GM19324 (cell line): ENCODE measurements around the gene BBOX1.
"Not testable (repeated sequence)": the region's sequence is repeated elsewhere in the genome, so short reads cannot be mapped to it uniquely, and the experiment has no call there.

Experiments
- ATAC-seq: cut with Tn5 transposase; IDR thresholded peaks from one replicate; pipeline ENCODE4 v1.9.1; 2021; ENCODE audit warnings: mild to moderate bottlenecking, moderate library complexity; ENCODE audit not compliant: unreplicated experiment, low FRiP score

The BBOX1 gene

GRCh38 chr11:27119396-27119795, 78.8 kb downstream of the BBOX1 start:
- ATAC-seq: no peak

GRCh38 chr11:27120211-27120610, 79.6 kb downstream of the BBOX1 start:
- no peak for ATAC-seq

GRCh38 chr11:27122001-27122400, 81.4 kb downstream of the BBOX1 start:
- no peak for ATAC-seq

GRCh38 chr11:27124514-27125264, 84.1 kb downstream of the BBOX1 start:
- ATAC-seq: no peak

- ATAC-seq: no peak
Measured at GRCh38 chr11:27129686-27130085, 89.1 kb downstream of the BBOX1 start.

- ATAC-seq: no peak
Measured at GRCh38 chr11:27130806-27131205, 90.2 kb downstream of the BBOX1 start.

GRCh38 chr11:27135924-27136329, 95.3 kb downstream of the BBOX1 start:
- not testable (repeated sequence) for ATAC-seq

- no peak for ATAC-seq
Measured at GRCh38 chr11:27138716-27139115, 98.1 kb downstream of the BBOX1 start.

GRCh38 chr11:27139742-27140367, 99.2 kb downstream of the BBOX1 start:
- ATAC-seq: no peak

- no peak for ATAC-seq
Measured at GRCh38 chr11:27141576-27141975, 101.0 kb downstream of the BBOX1 start.

- ATAC-seq: no peak
Measured at GRCh38 chr11:27147916-27148315, 107.3 kb downstream of the BBOX1 start.

- no peak for ATAC-seq
Measured at GRCh38 chr11:27148506-27148905, 107.9 kb downstream of the BBOX1 start.

GRCh38 chr11:27150098-27150497, 109.5 kb downstream of the BBOX1 start:
- ATAC-seq: no peak

GRCh38 chr11:27153136-27153535, 112.5 kb downstream of the BBOX1 start:
- no peak for ATAC-seq

GRCh38 chr11:27158456-27159334, 118.1 kb downstream of the BBOX1 start:
- peak; percentile 77 for ATAC-seq

- no peak for ATAC-seq
Measured at GRCh38 chr11:27159335-27159679, 118.7 kb downstream of the BBOX1 start.

GRCh38 chr11:27161071-27161470, 120.5 kb downstream of the BBOX1 start:
- no peak for ATAC-seq

- ATAC-seq: no peak
Measured at GRCh38 chr11:27162237-27162636, 121.6 kb downstream of the BBOX1 start.

- ATAC-seq: no peak
Measured at GRCh38 chr11:27166130-27166529, 125.5 kb downstream of the BBOX1 start.

- no peak for ATAC-seq
Measured at GRCh38 chr11:27171376-27171958, 130.9 kb downstream of the BBOX1 start.

- ATAC-seq: no peak
Measured at GRCh38 chr11:27173545-27173944, 132.9 kb downstream of the BBOX1 start.
